Fibroblast of lung (primary cell): ENCODE measurements around the gene HP1BP3. TPM values are rescaled to one million over a fixed set of nuclear protein-coding genes. Genes with fewer than 3 reads are reported as not detected.

Experiments
- DNase-seq, 2 donors: peaks; one replicate each; pipeline versions ENCODE4 v3.0.0 to v3.0.0-alpha.2; 2010; ENCODE audit warnings: low read depth in 2 of 2
- H2AFZ ChIP-seq: 2 replicates; pipeline ENCODE4 v1.5.1; 2012; ENCODE audit warnings: low read length, control low read depth, inconsistent platforms
- H3K27ac ChIP-seq: 2 replicates; pipeline ENCODE4 v1.5.1; 2011; ENCODE audit warnings: low read length, control low read depth; ENCODE audit not compliant: insufficient read depth
- H3K27me3 ChIP-seq: 2 replicates; pipeline ENCODE4 v1.5.1; 2011; ENCODE audit warnings: mild to moderate bottlenecking, low read length; ENCODE audit not compliant: control insufficient read depth, insufficient read depth
- H3K36me3 ChIP-seq: 2 replicates; pipeline ENCODE4 v1.5.1; 2011; ENCODE audit warnings: low read length; ENCODE audit not compliant: control insufficient read depth, insufficient read depth
- H3K4me1 ChIP-seq: 2 replicates; pipeline ENCODE4 v1.5.1; 2011; ENCODE audit warnings: low read length; ENCODE audit not compliant: control insufficient read depth, insufficient read depth; ENCODE audit errors: extremely low read depth
- H3K4me2 ChIP-seq: 2 replicates; pipeline ENCODE4 v1.5.1; 2011; ENCODE audit warnings: low read length, control low read depth; ENCODE audit not compliant: insufficient read depth; ENCODE audit errors: extremely low read depth
- H3K4me3 ChIP-seq, 4 experiments: fragments of 200-600 bp in 1 of 4; sonication (generic) in 1 of 4; replicated peaks in 1 of 4; 2 replicates each; pipeline ENCODE4 v1.5.1; 2011 to 2016; ENCODE audit warnings: low read length in 4 of 4, low read depth in 3 of 4, mild to moderate bottlenecking in 3 of 4, control low read depth in 2 of 4, inconsistent platforms in 1 of 4, mixed read lengths in 1 of 4; ENCODE audit not compliant: insufficient read depth in 1 of 4; ENCODE audit errors: control extremely low read depth in 1 of 4
- H3K79me2 ChIP-seq: 2 replicates; pipeline ENCODE4 v1.5.1; 2012; ENCODE audit warnings: mild to moderate bottlenecking, low read length, inconsistent platforms; ENCODE audit not compliant: control insufficient read depth, insufficient read depth
- H3K9ac ChIP-seq: 2 replicates; pipeline ENCODE4 v1.5.1; 2011; ENCODE audit warnings: mild to moderate bottlenecking, low read length, control low read depth; ENCODE audit not compliant: insufficient read depth
- H3K9me3 ChIP-seq: 2 replicates; pipeline ENCODE4 v1.5.1; 2012; ENCODE audit warnings: low read depth, low read length; ENCODE audit not compliant: control insufficient read depth, insufficient read depth
- H4K20me1 ChIP-seq: 2 replicates; pipeline ENCODE4 v1.5.1; 2011; ENCODE audit warnings: low read length; ENCODE audit not compliant: control insufficient read depth, insufficient read depth; ENCODE audit errors: extremely low read depth
- EZH2 ChIP-seq: IDR thresholded peaks from 2 replicates; pipeline ENCODE4 v1.5.1; 2012; ENCODE audit warnings: low read length, control low read depth, mild to moderate bottlenecking; ENCODE audit errors: missing control alignments
- polyA plus RNA-seq, 2 donors: library from polyadenylated mRNA; depleted of rRNA in 1 of 2; stranded (reverse) in 1 of 2; unstranded in 1 of 2; fragments of >200 nt; gene quantifications; 2 replicates each; pipeline ENCODE4 v1.2.1, GENCODE V29; 2011 to 2012; ENCODE audit warnings: missing spikeins in 1 of 2
- total RNA-seq: library from RNA; depleted of rRNA; stranded (reverse); fragments of >200 nt; gene quantifications from 2 replicates; pipeline ENCODE4 v1.2.1, GENCODE V29; 2014
- TF ChIP-seq, protein P1 (sequence below), 2 donors: IDR thresholded peaks in 1 of 2; conservative IDR thresholded peaks in 1 of 2; 1 replicate in 1 of 2; 2 replicates in 1 of 2; pipeline ENCODE4 v1.5.1; 2011 to 2012; ENCODE audit warnings: low read length in 2 of 2, control low read depth in 1 of 2, inconsistent platforms in 1 of 2, low read depth in 1 of 2, mild to moderate bottlenecking in 1 of 2

The HP1BP3 gene
- total and polyA plus RNA-seq, 2 donors (not counting 1 experiment from before 2014, with no cell fraction given) = 201 to 255 TPM

DNA sequence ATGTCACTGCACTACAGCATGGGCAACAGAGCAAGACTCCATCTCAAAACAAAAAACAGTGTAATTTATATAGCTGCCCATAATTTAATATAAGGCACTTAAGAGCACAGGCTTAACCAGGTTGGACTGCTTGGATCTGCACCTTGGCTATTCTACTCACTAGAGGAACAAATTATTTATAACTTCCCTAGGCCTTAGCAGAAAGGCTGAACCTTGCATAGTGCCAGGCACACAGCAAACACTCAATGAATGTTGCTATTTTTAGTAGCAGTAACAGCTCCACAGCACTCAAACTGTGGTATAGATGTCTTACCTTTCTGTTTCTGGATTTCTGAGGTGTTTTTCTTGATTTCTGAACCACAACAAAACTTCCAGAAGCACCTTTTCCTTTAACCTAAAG is 19.8 kb downstream of the HP1BP3 start:
- no peak for DNase-seq
- H3K79me2 ChIP-seq = no peaks in the 10 kb centered on the region
- TF ChIP-seq, protein P1, sequence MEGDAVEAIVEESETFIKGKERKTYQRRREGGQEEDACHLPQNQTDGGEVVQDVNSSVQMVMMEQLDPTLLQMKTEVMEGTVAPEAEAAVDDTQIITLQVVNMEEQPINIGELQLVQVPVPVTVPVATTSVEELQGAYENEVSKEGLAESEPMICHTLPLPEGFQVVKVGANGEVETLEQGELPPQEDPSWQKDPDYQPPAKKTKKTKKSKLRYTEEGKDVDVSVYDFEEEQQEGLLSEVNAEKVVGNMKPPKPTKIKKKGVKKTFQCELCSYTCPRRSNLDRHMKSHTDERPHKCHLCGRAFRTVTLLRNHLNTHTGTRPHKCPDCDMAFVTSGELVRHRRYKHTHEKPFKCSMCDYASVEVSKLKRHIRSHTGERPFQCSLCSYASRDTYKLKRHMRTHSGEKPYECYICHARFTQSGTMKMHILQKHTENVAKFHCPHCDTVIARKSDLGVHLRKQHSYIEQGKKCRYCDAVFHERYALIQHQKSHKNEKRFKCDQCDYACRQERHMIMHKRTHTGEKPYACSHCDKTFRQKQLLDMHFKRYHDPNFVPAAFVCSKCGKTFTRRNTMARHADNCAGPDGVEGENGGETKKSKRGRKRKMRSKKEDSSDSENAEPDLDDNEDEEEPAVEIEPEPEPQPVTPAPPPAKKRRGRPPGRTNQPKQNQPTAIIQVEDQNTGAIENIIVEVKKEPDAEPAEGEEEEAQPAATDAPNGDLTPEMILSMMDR (conservative IDR thresholded peaks at IDR 0.05 in 1 of 2, IDR thresholded peaks at IDR 0.05 in 1 of 2; ENCODE audit: low read depth in 1 of 2, low read length in 2 of 2) = no peak
- TF ChIP-seq EZH2 = no peak
- no peaks in the 10 kb centered on the region for H3K9me3 ChIP-seq
- H3K27me3 ChIP-seq = no peaks in the 10 kb centered on the region
- no peak overlapping the region for H3K27ac ChIP-seq
- no peak overlapping the region for H3K4me3 ChIP-seq
- H3K36me3 ChIP-seq = peaks cover 22% of the 10 kb centered on the region
- no peak overlapping the region for H2AFZ ChIP-seq
- H4K20me1 ChIP-seq = no peaks in the 10 kb centered on the region
- H3K9ac ChIP-seq = no peak overlapping the region
- H3K4me1 ChIP-seq = no peaks in the 10 kb centered on the region
- H3K4me2 ChIP-seq = no peak overlapping the region

DNA sequence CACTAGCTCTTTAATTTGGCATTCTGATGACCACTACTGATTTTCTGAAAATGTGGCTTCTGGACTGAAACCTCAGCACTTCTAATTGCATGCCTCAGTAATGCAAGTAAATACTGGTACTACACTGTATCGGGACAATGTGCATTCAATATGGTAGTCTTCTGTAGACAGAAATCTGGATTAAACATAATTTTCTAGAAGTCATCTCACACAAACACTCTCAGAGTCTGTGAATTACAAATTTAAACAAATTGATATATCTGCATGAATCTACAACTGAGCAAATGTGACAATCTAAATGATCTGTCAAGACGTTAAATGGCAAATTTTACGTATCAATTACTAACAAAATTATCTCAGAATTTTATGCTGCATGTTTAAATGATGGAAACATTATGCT is 23.7 kb downstream of the HP1BP3 start:
- H3K4me2 ChIP-seq = no peak overlapping the region
- H3K9me3 ChIP-seq = no peaks in the 10 kb centered on the region
- no peak overlapping the region for H2AFZ ChIP-seq
- no peaks in the 10 kb centered on the region for H3K27me3 ChIP-seq
- no peak for DNase-seq
- H3K79me2 ChIP-seq = no peaks in the 10 kb centered on the region
- no peak overlapping the region for H3K9ac ChIP-seq
- H3K36me3 ChIP-seq = peaks cover 14% of the 10 kb centered on the region
- no peaks in the 10 kb centered on the region for H4K20me1 ChIP-seq
- no peak overlapping the region for H3K27ac ChIP-seq
- no peak overlapping the region for H3K4me3 ChIP-seq
- no peaks in the 10 kb centered on the region for H3K4me1 ChIP-seq
- no peak for TF ChIP-seq EZH2
- TF ChIP-seq, protein P1 (conservative IDR thresholded peaks at IDR 0.05 in 1 of 2, IDR thresholded peaks at IDR 0.05 in 1 of 2; ENCODE audit: low read depth in 1 of 2, low read length in 2 of 2) = no peak

DNA sequence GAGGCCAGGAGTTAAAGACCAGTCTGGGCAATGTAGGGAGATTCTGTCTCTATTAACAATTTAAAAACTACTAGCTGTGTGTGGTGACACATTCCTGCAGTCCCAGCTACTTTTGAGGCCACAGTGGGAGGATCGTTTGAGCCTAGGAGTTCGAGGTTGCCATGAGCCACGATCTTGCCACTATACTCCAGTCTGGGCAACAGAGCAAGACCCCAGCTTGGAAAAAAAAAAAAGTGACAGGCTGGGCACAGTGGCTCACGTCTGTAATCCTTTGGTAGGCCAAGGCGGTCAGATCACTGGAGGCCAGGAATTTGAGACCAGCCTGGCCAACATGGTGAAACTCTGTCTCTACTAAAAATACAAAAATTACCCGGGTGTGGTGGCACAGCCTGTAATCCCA is 26.8 kb downstream of the HP1BP3 start:
- Histone ChIP-seq H3K27ac (no peak overlapping the region), H3K36me3 (peaks cover 15% of the 10 kb centered on the region), H3K4me1 (no peaks in the 10 kb centered on the region), H4K20me1 (no peaks in the 10 kb centered on the region), H3K4me2 (no peak overlapping the region), H3K9me3 (no peaks in the 10 kb centered on the region), H3K79me2 (no peaks in the 10 kb centered on the region), H2AFZ (no peak overlapping the region), H3K9ac (no peak overlapping the region), H3K27me3 (no peaks in the 10 kb centered on the region), H3K4me3 (no peak overlapping the region)
- no peak for DNase-seq
- TF ChIP-seq EZH2 = no peak
